HG02884 (cell line): ENCODE data around the gene ZNF710.
"Not testable (repeated sequence)": the region's sequence is repeated elsewhere in the genome, so short reads cannot be mapped to it uniquely, and the experiment has no call there.

Experiments used
- ATAC-seq: cut with Tn5 transposase; IDR thresholded peaks from one replicate; pipeline ENCODE4 v1.9.1; 2021; ENCODE audit warnings: mild to moderate bottlenecking, moderate library complexity; ENCODE audit not compliant: unreplicated experiment

The ZNF710 gene

GRCh38 chr15:90055182-90055581 is 54.1 kb downstream of the ZNF710 start:
- no peak for ATAC-seq

GRCh38 chr15:90056529-90056928 is 55.4 kb downstream of the ZNF710 start:
- no peak for ATAC-seq

GRCh38 chr15:90058308-90058707 is 57.2 kb downstream of the ZNF710 start:
- peak; percentile 33 for ATAC-seq

DNA sequence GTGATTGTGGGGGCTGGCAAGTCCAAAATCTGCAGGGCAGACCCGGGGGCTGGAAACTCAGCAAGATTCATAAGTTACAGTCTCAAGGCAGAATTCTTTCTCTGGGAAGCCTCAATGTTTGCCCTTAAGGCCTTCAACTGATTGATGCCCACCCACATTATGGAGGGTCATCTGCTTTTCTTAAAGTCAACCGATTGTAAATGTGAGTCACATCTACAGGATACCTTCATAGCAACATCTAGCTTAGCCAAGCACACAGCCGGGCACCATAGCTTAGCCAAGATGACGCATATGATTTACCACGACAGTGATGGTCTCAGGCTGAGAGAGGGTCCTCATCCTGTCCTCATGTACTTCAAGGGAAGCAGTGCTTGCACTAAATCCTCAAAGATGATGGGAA is 57.7 kb downstream of the ZNF710 start:
- ATAC-seq: no peak

GRCh38 chr15:90059208-90059985 is 58.3 kb downstream of the ZNF710 start:
- ATAC-seq: peak; percentile 89

GRCh38 chr15:90060797-90061196 is 59.7 kb downstream of the ZNF710 start:
- ATAC-seq: no peak

GRCh38 chr15:90062023-90062442 is 60.9 kb downstream of the ZNF710 start:
- ATAC-seq: no peak

DNA sequence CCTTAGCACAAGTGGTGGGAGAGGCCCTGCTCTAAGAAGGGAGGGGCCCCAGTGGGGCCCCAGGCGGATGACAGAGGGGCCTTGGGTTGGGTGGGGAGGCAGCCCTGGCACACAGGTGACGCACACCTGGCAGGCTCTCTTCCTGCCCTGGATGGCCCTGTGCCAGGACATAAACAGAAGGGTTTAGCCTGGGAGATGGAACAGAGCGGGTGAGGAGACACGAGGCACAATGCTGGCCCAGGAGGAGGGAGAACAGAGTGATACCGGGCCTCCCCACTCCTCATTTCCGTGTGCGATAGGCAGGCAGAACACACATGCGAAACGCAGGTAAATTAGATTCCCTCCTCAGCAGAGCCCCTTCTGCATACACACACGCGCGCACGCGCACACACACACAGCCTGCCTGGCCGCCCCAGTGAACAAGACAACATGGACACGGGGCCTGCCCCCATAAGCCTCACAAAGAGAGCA is 61.4 kb downstream of the ZNF710 start:
- no peak for ATAC-seq

GRCh38 chr15:90062973-90063769 is 62.0 kb downstream of the ZNF710 start:
- ATAC-seq: no peak

DNA sequence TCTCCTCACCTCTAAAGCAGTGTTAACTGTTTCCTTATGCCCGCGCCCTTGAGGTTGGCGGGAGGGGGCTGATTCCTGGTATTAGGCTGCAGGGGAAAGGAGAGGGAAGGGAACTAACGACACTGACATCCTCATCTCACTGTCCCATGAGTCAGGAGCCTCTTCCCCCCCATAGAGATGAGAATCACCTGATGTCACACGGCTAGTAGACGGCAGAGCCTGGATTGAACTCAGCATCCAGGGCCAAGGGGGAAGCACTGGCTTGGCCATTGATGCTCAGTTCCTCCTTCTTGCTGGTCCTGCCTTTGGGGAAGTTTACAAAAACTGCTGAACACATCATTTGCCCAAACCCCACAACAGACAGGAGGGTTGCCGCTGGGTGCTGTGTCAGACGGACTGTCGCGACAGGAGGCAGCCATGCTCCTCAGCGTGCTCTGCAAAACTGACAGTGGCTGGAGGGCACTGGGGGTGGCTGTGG is 62.7 kb downstream of the ZNF710 start:
- ATAC-seq: no peak

DNA sequence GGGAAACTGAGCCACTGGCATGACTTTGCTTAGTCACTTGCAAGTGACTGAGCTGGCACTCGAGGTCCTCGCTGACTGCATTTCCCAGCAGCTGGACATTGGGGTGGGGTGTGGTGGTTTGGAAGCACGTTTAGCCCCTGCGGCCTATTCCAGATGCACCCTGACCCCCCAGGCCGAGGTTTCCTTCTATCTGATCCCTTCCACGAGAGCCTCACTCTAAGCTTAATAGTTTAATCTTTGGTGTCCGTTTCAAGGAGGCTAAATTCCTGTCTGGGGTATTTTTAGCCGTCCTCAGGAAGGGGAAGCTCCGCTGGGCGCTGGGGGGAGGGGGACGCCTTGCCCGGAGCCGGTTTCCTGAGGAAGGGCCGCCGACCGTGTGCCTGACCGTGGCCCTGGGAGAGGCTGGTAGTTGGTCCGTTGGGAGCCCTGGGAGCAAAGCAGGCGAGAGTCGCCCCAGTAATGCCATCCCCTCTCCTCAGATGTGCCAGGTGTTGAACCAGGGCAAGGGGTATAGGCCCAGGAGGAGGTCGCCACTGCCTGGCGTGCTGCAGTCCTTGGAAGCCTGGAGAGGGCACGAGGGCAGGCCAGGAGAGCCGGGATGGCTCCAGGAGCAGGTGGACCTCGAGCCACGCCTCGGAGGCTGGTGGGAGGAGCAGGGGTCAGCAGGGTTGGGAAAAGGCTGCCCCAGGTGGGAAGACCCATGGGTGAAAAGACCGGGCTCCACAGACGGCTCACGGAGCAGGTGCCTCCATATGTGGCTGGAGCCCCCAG is 64.0 kb downstream of the ZNF710 start:
- ATAC-seq: no peak

DNA sequence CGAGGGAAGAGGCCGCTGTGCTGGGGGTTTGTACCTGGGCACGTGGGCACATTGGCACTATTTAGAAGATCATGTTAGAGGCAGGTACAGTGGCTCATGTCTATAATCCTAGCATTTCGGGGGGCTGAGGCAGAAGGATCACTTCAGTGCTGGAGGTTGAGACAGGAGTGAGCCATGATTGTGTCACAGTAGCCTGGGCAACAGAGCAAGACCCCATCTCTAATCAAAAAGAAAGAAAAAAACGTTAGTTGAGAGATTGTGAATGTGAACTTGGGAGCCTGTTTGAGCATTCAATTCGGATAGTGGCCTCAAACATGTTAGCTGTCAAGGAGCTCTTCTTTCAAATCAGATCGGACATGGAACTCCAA is 64.5 kb downstream of the ZNF710 start:
- no peak for ATAC-seq

GRCh38 chr15:90067181-90067952 is 66.2 kb downstream of the ZNF710 start:
- ATAC-seq: no peak

GRCh38 chr15:90067953-90068606 is 67.0 kb downstream of the ZNF710 start:
- no peak for ATAC-seq

GRCh38 chr15:90070623-90071022 is 69.5 kb downstream of the ZNF710 start:
- not testable (repeated sequence) for ATAC-seq

GRCh38 chr15:90071220-90071807 is 70.2 kb downstream of the ZNF710 start:
- no peak for ATAC-seq

GRCh38 chr15:90072978-90073640 is 72.0 kb downstream of the ZNF710 start:
- no peak for ATAC-seq

DNA sequence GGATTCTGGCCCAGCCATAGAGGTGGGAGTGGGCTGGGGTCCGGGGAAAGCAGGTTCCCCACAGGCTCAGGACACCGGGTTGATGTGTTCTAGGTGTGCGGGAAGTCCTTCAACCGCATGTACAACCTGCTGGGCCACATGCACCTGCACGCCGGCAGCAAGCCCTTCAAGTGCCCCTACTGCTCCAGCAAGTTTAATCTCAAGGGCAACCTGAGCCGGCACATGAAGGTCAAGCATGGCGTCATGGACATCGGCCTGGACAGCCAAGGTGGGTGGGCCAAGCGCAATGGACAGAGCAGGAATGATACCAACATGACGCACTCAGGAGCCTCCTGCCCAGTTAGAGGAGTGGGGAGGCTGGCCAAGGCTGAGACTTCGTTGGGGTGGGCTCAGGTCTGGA is 72.9 kb downstream of the ZNF710 start:
- no peak for ATAC-seq

GRCh38 chr15:90074916-90075315 is 73.8 kb downstream of the ZNF710 start:
- no peak for ATAC-seq
